ENCODE results near the gene GKN1. TPM values are rescaled to one million over a fixed set of nuclear protein-coding genes. Genes with fewer than 3 reads are reported as not detected.

The GKN1 gene
- total and polyA plus RNA-seq, 2 of the 8 experiments (the other 6 are each of a cell fraction or from before 2014, with no cell fraction given), result not detected

- Histone ChIP-seq H4K5ac (ENCODE audit: insufficient read length, low read depth, low read length) (no peak overlapping the region), H4K8ac (ENCODE audit: extremely low read depth, insufficient read depth, low read length) (no peak overlapping the region), H2BK20ac (ENCODE audit: low read length) (no peak overlapping the region), H3K4me1 (replicated peaks in 1 of 4; ENCODE audit: control insufficient read depth in 3 of 4, insufficient read depth in 4 of 4, low read length in 3 of 4) (peaks cover 3 to 11% (median 5%) of the 10 kb centered on the region in 4 experiments; a peak in 3 of 7 replicates), H3K23me2 (ENCODE audit: low read depth, low read length) (peaks cover 8% of the 10 kb centered on the region), H3K36me3 (ENCODE audit: control insufficient read depth in 2 of 4, insufficient read depth in 4 of 4, low read length in 3 of 4) (no peaks in the 10 kb centered on the region), H3K18ac (ENCODE audit: extremely low read depth, low read length) (no peak overlapping the region), H3K23ac (ENCODE audit: insufficient read length) (no peak overlapping the region), H4K20me1 (replicated peaks in 1 of 2; ENCODE audit: control insufficient read depth in 1 of 2, insufficient read depth in 2 of 2, low read length in 2 of 2) (peaks cover 2 to 8% of the 10 kb centered on the region in 2 experiments), H4K91ac (replicated peaks; ENCODE audit: insufficient read length, low read length) (no peak overlapping the region), H3K4me2 (ENCODE audit: insufficient read depth in 1 of 2, low read depth in 2 of 2, low read length in 2 of 2) (no peak overlapping the region), H3K9me3 (ENCODE audit: insufficient read depth in 2 of 2, low read depth in 1 of 2, low read length in 1 of 2) (no peaks in the 10 kb centered on the region), H3K9ac (replicated peaks in 1 of 4; ENCODE audit: extremely low read depth in 1 of 4, low read depth in 3 of 4, low read length in 3 of 4) (no peak overlapping the region), H3K79me1 (ENCODE audit: low read depth, low read length) (no peaks in the 10 kb centered on the region; the same call in 1 of the 2 replicates), H3K27me3 (replicated peaks in 1 of 4; ENCODE audit: control insufficient read depth in 3 of 4, extremely low read depth in 1 of 4, insufficient read depth in 3 of 4, low read length in 3 of 4) (peaks cover 0 to 2% (median 0%) of the 10 kb centered on the region in 4 experiments; a peak in 1 of 7 replicates), H2AFZ (ENCODE audit: low read length) (no peak overlapping the region), H2AK5ac (ENCODE audit: low read depth, low read length) (no peak overlapping the region), H3K56ac (replicated peaks; ENCODE audit: insufficient read length, low read depth, low read length) (no peak overlapping the region), H2BK120ac (replicated peaks; ENCODE audit: low read depth, low read length) (no peak overlapping the region), H2BK5ac (ENCODE audit: low read depth, low read length) (no peak overlapping the region), H3K27ac (ENCODE audit: low read depth, low read length) (no peak overlapping the region), H3K14ac (ENCODE audit: insufficient read length) (no peak overlapping the region), H3K4me3 (ENCODE audit: extremely low read depth in 1 of 4, insufficient read depth in 2 of 4, low read depth in 3 of 4, low read length in 4 of 4) (no peak overlapping the region), H3K4ac (replicated peaks; ENCODE audit: insufficient read length, low read depth, low read length) (no peak overlapping the region), H3K79me2 (ENCODE audit: control insufficient read depth in 1 of 2, insufficient read depth in 2 of 2, low read length in 2 of 2) (peaks cover 0 to 75% of the 10 kb centered on the region in 2 experiments; a peak in 3 of 4 replicates), H2BK12ac (ENCODE audit: low read depth, low read length) (no peak overlapping the region), H2BK15ac (ENCODE audit: low read length) (no peak overlapping the region)
- CTCF ChIA-PET (ENCODE audit: partially characterized antibody), result interaction anchor here (1.3 to 2.3 kb wide), 3 partner anchors 8 to 74 kb away, joined by 3 to 7 read pairs (median 6); no protein-coding TSS in a partner anchor
- POLR2A ChIA-PET (ENCODE audit: partially characterized antibody), result interaction anchor here (0.7 kb wide), 1 partner anchor 17 kb away, joined by 4 read pairs; no protein-coding TSS in a partner anchor
- DNase-seq (ENCODE audit: low read depth in 1 of 2, low spot score in 2 of 2), result no peak
- 87% methylated on average over 3 of the region's 3 CpGs; no CpG with 5 or more reads in 1 of the 2 experiments for WGBS, 2 experiments (ENCODE audit: extremely low coverage in 1 of 2, insufficient coverage in 1 of 2, insufficient read length in 1 of 2, insufficient replicate concordance in 2 of 2, low coverage in 1 of 2, low lambda C conversion rate in 2 of 2, missing lambda C conversion rate in 1 of 2)
- no peak for FAIRE-seq
- TF ChIP-seq RNF2 (IDR thresholded peaks at IDR 0.05; ENCODE audit: borderline replicate concordance, low read depth, low read length, missing control alignments, poor library complexity, severe bottlenecking) (no peak), SIX5 (IDR thresholded peaks at IDR 0.05; ENCODE audit: low read depth, low read length) (no peak)
Measured at GRCh38 chr2:69017835-69018234, 43.4 kb downstream of the GKN1 start.
